Measurements from ENCODE around the gene OTP.

DNA sequence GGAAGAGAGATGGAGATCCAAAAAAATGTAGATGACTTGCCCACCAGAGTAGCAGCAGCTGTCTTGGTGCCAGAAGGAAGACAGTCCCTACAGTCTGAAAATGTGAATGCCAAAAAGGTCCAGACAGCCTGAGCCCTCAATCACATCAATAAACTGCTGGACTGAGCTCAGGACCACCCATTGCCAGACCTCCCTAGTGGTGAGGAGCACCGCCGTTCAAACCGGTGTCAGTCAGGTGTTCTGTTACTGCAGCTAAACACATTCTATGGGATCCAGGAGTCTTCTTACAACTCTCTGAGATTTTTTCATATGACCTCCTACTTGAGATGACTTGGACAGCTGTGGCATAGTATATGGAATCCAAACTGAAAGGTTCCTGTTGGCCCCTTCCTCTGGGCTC, 32.0 kb upstream of the OTP start:
- TF ChIP-seq RARB (CRISPR knock-in tag; IDR thresholded peaks at IDR 0.05) = no peak
- no peak for TF ChIP-seq ZFP30 (CRISPR knock-in tag; IDR thresholded peaks at IDR 0.05)
- no peak for TF ChIP-seq TOX (CRISPR knock-in tag; IDR thresholded peaks at IDR 0.05; ENCODE audit: borderline replicate concordance)
- no peak for TF ChIP-seq BACH2 (CRISPR knock-in tag; IDR thresholded peaks at IDR 0.05; ENCODE audit: borderline replicate concordance)
- TF ChIP-seq CREB5 (CRISPR knock-in tag; IDR thresholded peaks at IDR 0.05; ENCODE audit: low read depth) = no peak
- no peak for TF ChIP-seq ZNF8 (CRISPR knock-in tag; IDR thresholded peaks at IDR 0.05)
- no peak for TF ChIP-seq CSRNP3 (CRISPR knock-in tag; IDR thresholded peaks at IDR 0.05)
- no peak for TF ChIP-seq TSHZ2 (CRISPR knock-in tag; IDR thresholded peaks at IDR 0.05)
- no peak for TF ChIP-seq CSDC2 (CRISPR knock-in tag; IDR thresholded peaks at IDR 0.05)
- no peak for TF ChIP-seq ZFP3 (CRISPR knock-in tag; IDR thresholded peaks at IDR 0.05)

All from SK-N-SH treated with all-trans-retinoic acid at 6 μM for 48 hours (cell line).